Medulla oblongata (tissue), 1 donor: ENCODE measurements around the gene MBNL2.
A peak's percentile ranks its signal among the peaks of the same experiment; 100 is the strongest.

Source experiments
- DNase-seq: peaks from one replicate; pipeline ENCODE4 v3.0.0-alpha.2; 2015; ENCODE audit errors: extremely low spot score

MBNL2 gene

DNA sequence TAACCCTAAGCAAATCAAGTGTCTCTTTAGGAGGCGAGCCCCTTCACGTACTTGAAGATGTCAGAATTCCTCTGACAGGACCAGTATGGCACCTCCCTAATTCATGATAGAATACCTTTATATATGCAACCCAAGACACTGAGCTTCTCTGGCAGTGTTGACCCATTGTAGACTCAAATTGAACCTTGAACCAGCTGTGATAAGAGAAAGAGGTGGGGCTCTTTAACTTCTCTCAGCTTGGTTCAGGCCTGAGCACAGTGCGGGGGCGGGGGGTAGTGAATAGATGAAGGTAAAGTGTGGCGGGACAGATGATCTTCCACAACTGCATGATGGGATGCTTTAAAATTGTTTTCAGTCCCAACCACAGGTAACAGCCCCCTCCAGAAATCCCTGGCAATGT is 12.1 kb downstream of the MBNL2 start:
- DNase-seq = no peak

GRCh38 chr13:97234742-97235141 is 12.6 kb downstream of the MBNL2 start:
- DNase-seq = no peak

DNA sequence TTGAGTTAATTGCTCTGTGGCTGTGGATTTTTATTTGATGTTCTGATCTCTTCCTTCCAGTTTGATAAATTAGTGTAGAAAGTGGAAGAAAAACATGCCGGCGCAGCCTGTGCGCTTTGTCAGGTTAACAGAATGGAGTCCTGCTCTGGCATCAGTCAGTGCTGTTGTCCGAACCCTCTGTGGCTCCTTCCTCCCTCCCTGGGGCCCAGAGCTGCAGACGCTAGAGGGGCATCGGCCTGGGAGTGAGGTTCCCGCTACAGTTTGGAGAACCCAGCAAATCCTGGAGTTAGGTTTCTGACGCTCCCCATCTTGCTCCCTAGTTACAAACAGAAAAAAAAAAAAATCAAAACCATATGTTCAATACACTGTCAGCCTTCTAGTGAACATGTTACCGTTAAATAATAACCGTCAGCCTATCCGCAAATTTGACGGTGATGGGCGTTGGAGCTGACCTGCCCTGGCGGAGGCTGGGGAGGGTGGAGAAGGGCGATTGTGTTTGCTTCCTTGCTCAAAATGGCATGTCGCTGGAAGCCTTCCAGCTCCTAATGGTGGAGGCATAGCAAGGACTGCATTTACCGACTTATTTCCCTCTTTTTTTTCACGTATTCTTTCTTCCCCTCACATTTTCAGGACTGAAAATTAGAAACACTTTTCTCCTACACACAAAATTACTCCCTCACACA is 13.6 kb downstream of the MBNL2 start:
- DNase-seq = no peak

DNA sequence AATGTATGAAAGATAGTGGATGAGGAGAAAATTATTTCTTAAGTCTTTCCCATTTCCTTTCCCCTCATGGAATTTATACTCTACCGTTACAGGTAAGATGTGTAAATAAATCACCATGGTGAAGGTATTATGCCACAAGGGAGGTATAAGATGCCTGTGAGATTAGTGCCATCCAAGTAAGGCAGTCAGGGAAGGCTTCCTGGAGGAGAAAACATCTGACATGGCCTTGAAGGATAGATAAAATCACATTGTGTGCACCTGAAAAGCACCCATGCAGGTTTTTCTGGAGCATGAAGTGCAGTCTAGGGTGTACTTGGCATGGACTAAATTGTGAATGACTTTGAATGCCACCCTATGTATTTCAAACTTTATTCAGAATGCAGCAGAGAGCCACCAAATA is 15.3 kb downstream of the MBNL2 start:
- no peak for DNase-seq

GRCh38 chr13:97238432-97238831 is 16.3 kb downstream of the MBNL2 start:
- no peak for DNase-seq

DNA sequence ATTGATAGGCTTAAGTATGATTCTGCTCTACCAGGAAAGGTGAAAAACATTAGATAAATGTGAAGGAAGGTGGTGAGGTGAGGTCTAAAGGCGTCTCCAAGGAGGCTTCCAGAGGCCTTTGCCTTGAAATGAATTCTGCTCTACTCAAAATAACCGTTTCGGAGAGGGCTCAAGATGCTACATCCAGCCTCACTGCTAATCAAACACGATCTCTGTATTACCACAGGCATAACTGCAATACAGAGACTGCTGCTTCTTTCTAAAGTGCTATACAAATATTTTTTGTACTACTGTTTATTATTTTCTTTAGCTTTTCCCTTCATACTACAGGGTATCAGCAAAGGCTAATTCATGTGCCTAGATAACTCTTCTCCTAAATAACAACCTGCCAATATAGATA is 16.8 kb downstream of the MBNL2 start:
- DNase-seq = no peak

DNA sequence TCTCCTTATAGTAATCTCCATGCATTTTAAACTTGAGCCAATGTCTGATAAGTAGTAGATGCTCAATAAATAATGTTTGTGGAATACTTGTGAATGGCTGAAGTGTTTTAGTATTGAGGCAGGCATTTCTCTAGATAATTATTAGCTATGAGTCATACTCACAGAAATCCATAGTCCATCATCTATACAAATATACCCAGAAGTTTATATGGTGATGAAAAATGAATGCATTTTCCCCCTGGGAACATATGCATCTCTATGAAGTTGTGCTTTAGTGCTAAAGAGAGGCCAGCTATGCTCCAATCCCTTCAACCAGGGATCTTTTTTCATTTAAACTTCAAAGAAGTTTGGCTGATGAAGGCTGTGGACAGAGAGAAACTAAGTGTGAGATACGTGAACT is 17.2 kb downstream of the MBNL2 start:
- DNase-seq = no peak

GRCh38 chr13:97239943-97240787 is 18.0 kb downstream of the MBNL2 start:
- DNase-seq = no peak

DNA sequence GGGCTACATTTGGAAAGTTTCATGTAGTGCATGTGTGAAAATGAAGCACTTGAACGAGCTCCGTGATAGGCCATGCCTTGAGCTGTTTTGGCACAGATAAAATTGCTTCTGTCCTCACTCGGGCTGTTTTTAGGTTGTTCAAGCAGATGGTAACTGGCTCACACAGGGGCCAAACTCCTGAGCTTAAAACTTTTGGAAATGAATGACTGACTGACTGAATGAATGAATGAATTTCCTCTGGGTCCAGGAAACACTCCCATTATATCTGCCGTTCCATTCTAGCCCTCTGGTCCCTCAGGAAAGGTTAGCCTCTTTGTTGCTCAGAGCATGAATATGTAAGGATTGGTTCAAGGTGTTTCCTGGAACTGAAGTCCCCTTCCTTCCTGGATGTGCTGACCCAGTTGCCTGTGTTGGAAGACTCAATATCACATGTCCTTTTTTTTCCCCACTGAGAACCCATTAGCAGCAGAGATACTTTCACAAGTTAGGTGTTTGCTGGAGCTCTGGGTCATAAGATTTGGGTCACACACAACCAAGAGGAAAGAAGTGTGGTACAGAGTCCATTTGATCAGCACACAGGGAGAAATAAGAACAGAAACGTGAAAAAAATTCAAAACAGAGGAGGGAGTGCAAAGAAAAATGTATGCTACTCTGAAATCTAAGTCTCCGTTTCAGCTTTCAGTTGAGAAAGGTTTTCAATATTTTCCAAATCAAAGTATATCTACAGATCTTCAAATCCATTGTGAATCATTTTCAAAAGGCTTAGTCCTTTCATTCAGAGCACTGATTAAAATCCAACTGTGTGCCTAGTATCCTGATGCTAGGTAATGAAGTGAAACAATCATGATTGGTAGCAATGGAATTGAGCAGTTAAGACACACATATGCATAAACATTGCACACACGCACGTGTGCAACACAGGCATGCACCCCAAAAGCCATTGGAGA is 18.9 kb downstream of the MBNL2 start:
- no peak for DNase-seq

- DNase-seq = no peak
These were observed 19.6 kb downstream of the MBNL2 start for GRCh38 chr13:97241761-97242160.

DNA sequence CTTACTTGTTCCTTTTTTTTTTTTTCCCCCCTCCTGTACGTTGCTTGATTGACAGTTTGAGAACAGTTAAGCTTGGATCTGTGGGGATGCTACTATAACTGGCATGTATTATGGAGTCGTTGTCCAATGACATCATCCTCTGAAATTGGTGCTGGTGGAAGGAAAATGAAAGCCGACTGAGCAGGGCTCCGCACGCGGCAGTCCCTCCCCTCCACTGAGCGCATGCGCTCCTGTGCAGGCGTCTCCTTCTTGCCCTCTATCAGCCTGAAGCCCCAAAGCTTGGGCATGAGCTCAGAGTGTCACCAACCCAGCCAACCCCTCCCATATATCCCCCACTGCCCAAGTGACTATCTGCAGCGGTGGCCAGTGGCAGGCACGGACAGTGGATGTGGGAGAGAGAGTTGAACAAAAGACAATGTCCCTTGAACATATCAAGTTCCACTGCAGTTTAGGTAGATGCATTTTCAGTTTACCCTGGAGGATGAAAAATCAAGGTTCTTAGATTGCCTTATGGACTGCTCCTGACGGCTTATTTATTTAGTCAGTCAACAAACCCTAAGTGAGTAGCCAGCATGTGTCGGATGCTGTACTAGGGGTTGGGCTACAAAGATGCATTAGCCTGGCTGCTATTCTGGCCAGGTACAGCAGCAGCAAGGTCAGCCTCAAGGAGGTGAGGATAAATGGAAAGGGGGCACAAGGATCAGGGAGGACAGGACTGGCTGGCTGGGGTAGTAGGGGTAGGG is 20.8 kb downstream of the MBNL2 start:
- DNase-seq = peak; percentile 87

- DNase-seq = peak; percentile 95
These were observed 22.0 kb downstream of the MBNL2 start for GRCh38 chr13:97243915-97244781.

GRCh38 chr13:97245011-97245410 is 22.9 kb downstream of the MBNL2 start:
- DNase-seq = peak; percentile 63

DNA sequence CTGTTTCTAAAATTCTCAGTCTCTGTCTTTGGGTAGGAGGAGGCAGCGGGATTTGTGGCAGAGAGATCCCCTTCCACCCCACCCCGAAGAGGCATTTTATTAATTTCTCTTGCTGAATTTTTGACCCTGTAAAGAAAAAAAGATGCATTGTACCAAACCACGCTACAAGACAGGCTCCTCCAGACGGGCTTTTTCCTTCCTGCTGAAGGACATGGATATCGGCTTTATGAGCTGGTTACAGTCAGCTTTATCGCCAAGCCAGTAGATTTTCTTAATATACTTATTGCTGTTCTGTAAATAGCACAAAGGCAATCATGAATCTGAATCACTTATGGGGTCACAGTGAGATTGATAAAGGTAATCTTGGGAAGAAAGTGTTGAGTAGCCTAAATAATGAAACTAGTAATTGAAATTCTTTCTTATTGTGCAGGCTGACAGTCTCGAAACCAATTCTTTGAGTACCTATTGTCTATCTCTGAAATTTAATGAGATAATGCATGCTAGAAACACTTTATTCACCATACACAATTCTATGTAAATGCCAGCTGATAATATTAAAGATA is 24.5 kb downstream of the MBNL2 start:
- no peak for DNase-seq

GRCh38 chr13:97248243-97248642 is 26.1 kb downstream of the MBNL2 start:
- DNase-seq = no peak

DNA sequence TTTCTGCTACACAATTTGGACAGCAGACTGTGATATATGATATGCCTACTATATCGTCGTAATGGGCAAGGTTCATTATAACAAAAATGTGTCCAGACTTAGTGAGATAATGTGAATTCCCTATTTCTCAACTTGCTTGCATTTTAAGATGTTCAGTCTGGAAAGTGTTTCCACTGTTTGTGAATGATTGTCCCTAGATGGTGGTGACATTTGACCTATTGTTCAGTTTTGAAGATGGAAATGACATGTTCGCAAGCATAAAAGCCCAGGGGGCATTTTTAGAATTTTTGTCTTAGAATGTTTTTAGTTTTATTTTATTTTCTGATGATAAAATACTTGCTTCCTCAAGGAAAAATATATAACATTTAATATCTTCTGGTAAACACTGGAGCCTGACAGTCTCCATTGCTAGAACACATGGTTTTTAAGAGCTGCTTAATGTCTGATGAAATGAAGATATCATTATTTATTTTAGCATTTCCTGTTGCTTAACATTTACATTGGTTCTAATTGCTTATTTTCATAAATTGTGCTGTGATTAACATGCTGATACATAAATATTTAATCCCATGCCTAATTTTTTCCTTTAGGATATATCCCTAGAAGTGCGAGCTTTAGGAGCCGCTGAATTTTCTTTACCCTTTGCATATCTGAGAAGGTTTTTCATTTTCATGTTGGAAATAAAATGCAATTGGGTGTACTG is 27.1 kb downstream of the MBNL2 start:
- DNase-seq = no peak

DNA sequence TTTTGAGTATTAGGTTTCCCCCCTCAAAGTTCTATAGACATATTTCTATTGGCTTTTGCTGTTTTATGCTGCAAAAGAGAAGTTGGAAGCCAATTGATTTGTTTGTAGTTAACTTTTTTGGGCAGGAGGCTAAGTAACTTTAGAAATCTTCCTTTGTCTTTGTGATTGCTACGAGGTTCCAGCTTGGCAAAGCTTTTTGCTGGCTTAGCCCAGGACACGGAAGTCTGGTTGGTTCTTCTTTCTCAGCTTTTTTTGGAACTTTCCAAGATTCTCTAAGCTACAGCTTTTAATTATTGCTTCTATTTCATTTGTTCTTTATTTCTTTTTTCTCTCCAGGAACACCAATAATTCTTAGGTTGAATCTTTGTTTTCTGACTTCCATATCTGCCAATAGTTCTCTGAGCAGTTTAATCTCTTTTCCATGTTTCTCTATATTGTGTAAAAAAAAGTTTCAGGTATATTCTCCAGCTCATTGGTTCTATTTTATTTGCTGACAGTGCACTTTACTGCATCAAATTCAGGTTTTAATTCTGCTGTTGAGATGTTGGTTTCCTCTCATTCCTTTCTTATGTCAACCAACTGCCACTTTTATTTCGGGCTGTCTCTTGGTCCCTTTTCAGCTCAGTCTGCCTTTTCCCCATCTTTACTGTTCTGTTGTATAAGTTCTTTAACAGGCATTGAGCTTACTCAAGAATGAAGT is 27.8 kb downstream of the MBNL2 start:
- peak; percentile 58 for DNase-seq

DNA sequence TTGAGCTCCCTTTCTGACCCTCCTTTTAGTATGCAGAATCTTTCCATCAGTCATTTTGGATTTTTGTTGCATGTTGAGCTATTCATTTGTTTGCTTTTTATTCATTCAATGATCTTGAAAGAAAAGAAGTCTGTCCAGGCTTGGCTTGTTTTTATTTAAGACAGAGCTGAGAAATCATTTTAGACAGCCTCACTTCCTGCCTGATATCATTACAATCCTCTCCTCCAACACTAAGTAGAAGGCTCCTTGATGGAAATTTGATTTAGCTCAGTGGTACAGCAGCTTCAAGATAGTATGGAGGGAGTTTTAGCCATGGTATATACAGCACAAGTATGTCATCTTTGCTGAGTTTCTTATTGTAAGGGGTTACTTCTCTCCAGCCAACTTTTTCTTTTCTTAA is 28.4 kb downstream of the MBNL2 start:
- DNase-seq = no peak

- no peak for DNase-seq
These were observed 30.6 kb downstream of the MBNL2 start for GRCh38 chr13:97252735-97253134.
